HEK293 (cell line): ENCODE results near the gene ETV6.

ENCODE experiments used
- CTCF ChIA-PET: fragments of 350-600 bp; formaldehyde crosslinking; extraction: SDS; loops from one replicate; lab custom pipeline; 2021; ENCODE audit warnings: antibody characterized with exemption; lab: Yijun Ruan, JAX
- POLR2A ChIA-PET: fragments of 300-600 bp; formaldehyde crosslinking; extraction: SDS; loops from one replicate; lab custom pipeline; 2020; ENCODE audit warnings: antibody characterized with exemption, inconsistent platforms; lab: Yijun Ruan, JAX
- H3K27ac ChIP-seq: fragments of 200-500 bp; sonication (Bioruptor generic); 2 replicates; pipeline ENCODE4 v1.5.1; 2014; ENCODE audit warnings: low read depth, low read length, control low read depth, inconsistent platforms; ENCODE audit errors: extremely low read depth
- H3K36me3 ChIP-seq, 2 experiments: fragments of 200-500 bp in 1 of 2; sonication (Bioruptor generic) in 1 of 2; 1 replicate in 1 of 2; 2 replicates in 1 of 2; pipeline ENCODE4 v1.5.1; 2014 to 2017; ENCODE audit warnings: inconsistent platforms in 2 of 2, low read length in 2 of 2; ENCODE audit not compliant: control insufficient read depth in 2 of 2, insufficient read depth in 1 of 2
- H3K4me1 ChIP-seq: fragments of 200-500 bp; sonication (Bioruptor generic); 2 replicates; pipeline ENCODE4 v1.5.1; 2014; ENCODE audit warnings: mild to moderate bottlenecking, low read length, inconsistent platforms; ENCODE audit not compliant: control insufficient read depth, insufficient read depth
- H3K4me3 ChIP-seq: 2 replicates; pipeline ENCODE4 v1.5.1; 2011; ENCODE audit warnings: low read depth, mild to moderate bottlenecking, control low read depth, low read length, moderate library complexity
- H3K9me3 ChIP-seq: fragments of 200-500 bp; sonication (Bioruptor generic); 2 replicates; pipeline ENCODE4 v1.5.1; 2014; ENCODE audit warnings: low read depth, low read length, inconsistent platforms; ENCODE audit not compliant: control insufficient read depth, insufficient read depth
- BCL11A ChIP-seq: fragments of 450-650 bp; formaldehyde crosslinking; IDR thresholded peaks from 2 replicates; pipeline ENCODE4 v1.5.1; 2016; ENCODE audit warnings: low read depth, missing biosample characterization, missing genetic modification characterization
- KLF10 ChIP-seq: fragments of 450-650 bp; IDR thresholded peaks from 2 replicates; pipeline ENCODE4 v1.5.1; 2018; ENCODE audit warnings: missing biosample characterization, mild to moderate bottlenecking, missing genetic modification characterization
- KLF7 ChIP-seq: fragments of 450-650 bp; formaldehyde crosslinking; IDR thresholded peaks from 2 replicates; pipeline ENCODE4 v1.5.1; 2016; ENCODE audit warnings: missing biosample characterization, missing genetic modification characterization, borderline replicate concordance
- SALL2 ChIP-seq: fragments of 450-650 bp; formaldehyde crosslinking; IDR thresholded peaks from 2 replicates; pipeline ENCODE4 v1.5.0; 2017; ENCODE audit warnings: missing biosample characterization, mild to moderate bottlenecking, missing genetic modification characterization, borderline replicate concordance
- SCRT2 ChIP-seq: fragments of 450-650 bp; formaldehyde crosslinking; IDR thresholded peaks from 2 replicates; pipeline ENCODE4 v1.5.1; 2016; ENCODE audit warnings: missing biosample characterization, missing genetic modification characterization
- WT1 ChIP-seq: fragments of 450-650 bp; formaldehyde crosslinking; IDR thresholded peaks from 2 replicates; pipeline ENCODE4 v1.5.1; 2016; ENCODE audit warnings: missing biosample characterization, missing genetic modification characterization
- ZBTB10 ChIP-seq: fragments of 450-650 bp; formaldehyde crosslinking; IDR thresholded peaks from 2 replicates; pipeline ENCODE4 v1.5.1; 2016; ENCODE audit warnings: missing biosample characterization, missing genetic modification characterization
- ZBTB6 ChIP-seq: fragments of 450-650 bp; formaldehyde crosslinking; IDR thresholded peaks from 2 replicates; pipeline ENCODE4 v1.5.1; 2017; ENCODE audit warnings: missing biosample characterization, missing genetic modification characterization
- ZNF114 ChIP-seq: fragments of 450-650 bp; formaldehyde crosslinking; IDR thresholded peaks from 2 replicates; pipeline ENCODE4 v1.5.0; 2017; ENCODE audit warnings: missing biosample characterization, missing genetic modification characterization
- ZNF133 ChIP-seq: fragments of 450-650 bp; formaldehyde crosslinking; IDR thresholded peaks from 2 replicates; pipeline ENCODE4 v1.5.1; 2016; ENCODE audit warnings: missing biosample characterization, missing genetic modification characterization
- ZNF148 ChIP-seq: fragments of 450-650 bp; formaldehyde crosslinking; IDR thresholded peaks from 2 replicates; pipeline ENCODE4 v1.5.0; 2017; ENCODE audit warnings: missing biosample characterization, missing genetic modification characterization, borderline replicate concordance
- ZNF221 ChIP-seq: fragments of 450-650 bp; formaldehyde crosslinking; IDR thresholded peaks from 2 replicates; pipeline ENCODE4 v1.5.1; 2017; ENCODE audit warnings: missing biosample characterization, missing genetic modification characterization, borderline replicate concordance
- ZNF23 ChIP-seq: fragments of 450-650 bp; formaldehyde crosslinking; IDR thresholded peaks from 2 replicates; pipeline ENCODE4 v1.5.1; 2016; ENCODE audit warnings: missing biosample characterization, missing genetic modification characterization, borderline replicate concordance
- ZNF239 ChIP-seq: fragments of 450-650 bp; formaldehyde crosslinking; IDR thresholded peaks from 2 replicates; pipeline ENCODE4 v1.5.1; 2016; ENCODE audit warnings: missing biosample characterization, missing genetic modification characterization
- ZNF398 ChIP-seq: fragments of 450-650 bp; formaldehyde crosslinking; IDR thresholded peaks from 2 replicates; pipeline ENCODE4 v1.5.1; 2017; ENCODE audit warnings: missing biosample characterization, missing genetic modification characterization
- ZNF560 ChIP-seq: fragments of 450-650 bp; formaldehyde crosslinking; IDR thresholded peaks from 2 replicates; pipeline ENCODE4 v1.5.1; 2017; ENCODE audit warnings: missing biosample characterization, missing genetic modification characterization, borderline replicate concordance
- ZNF596 ChIP-seq: fragments of 450-650 bp; IDR thresholded peaks from 2 replicates; pipeline ENCODE4 v1.5.0; 2018; ENCODE audit warnings: missing biosample characterization, mild to moderate bottlenecking, missing genetic modification characterization, moderate library complexity
- ZNF624 ChIP-seq: fragments of 450-650 bp; formaldehyde crosslinking; IDR thresholded peaks from 2 replicates; pipeline ENCODE4 v1.5.1; 2017; ENCODE audit warnings: missing biosample characterization, missing genetic modification characterization
- ZNF645 ChIP-seq: fragments of 450-650 bp; formaldehyde crosslinking; IDR thresholded peaks from 2 replicates; pipeline ENCODE4; 2016; ENCODE audit warnings: missing biosample characterization, missing genetic modification characterization
- ZNF692 ChIP-seq: fragments of 450-650 bp; formaldehyde crosslinking; IDR thresholded peaks from 2 replicates; pipeline ENCODE4 v1.5.1; 2016; ENCODE audit warnings: missing biosample characterization, missing genetic modification characterization
- ZNF768 ChIP-seq: fragments of 450-650 bp; formaldehyde crosslinking; IDR thresholded peaks from 2 replicates; pipeline ENCODE4 v1.5.1; 2018; ENCODE audit warnings: missing biosample characterization, mild to moderate bottlenecking, missing genetic modification characterization

Gene ETV6

GRCh38 chr12:11724888-11725311, 75.4 kb downstream of the ETV6 start (continued):
- no peak for TF ChIP-seq ZNF560 (tag by site-specific recombination)

GRCh38 chr12:11725686-11726085, 76.2 kb downstream of the ETV6 start:
- ChIA-PET CTCF (interaction anchor here (1.2 kb wide), 1 partner anchor 23 kb away, joined by 3 read pairs; no protein-coding TSS in a partner anchor), POLR2A (no interaction called here)
- no peaks in the 10 kb centered on the region for H3K9me3 ChIP-seq
- peaks cover 2% of the 10 kb centered on the region; the same call in 1 of the 2 replicates for H3K4me1 ChIP-seq
- TF ChIP-seq ZNF221 (tag by site-specific recombination) (no peak), KLF7 (tag by site-specific recombination) (no peak), BCL11A (tag by site-specific recombination) (no peak), WT1 (no peak), ZNF768 (tag by site-specific recombination) (no peak), KLF10 (tag by site-specific recombination) (no peak), ZNF148 (tag by site-specific recombination) (no peak), ZBTB6 (tag by site-specific recombination) (no peak), ZNF624 (tag by site-specific recombination) (no peak), ZNF133 (tag by site-specific recombination) (no peak), ZNF596 (no peak)
- H3K4me3 ChIP-seq = no peak overlapping the region
- no peak overlapping the region for H3K27ac ChIP-seq
- H3K36me3 ChIP-seq = no peaks in the 10 kb centered on the region

- no peak overlapping the region for H3K4me3 ChIP-seq
- TF ChIP-seq ZBTB10 (no peak), ZNF239 (tag by site-specific recombination) (no peak), SALL2 (tag by site-specific recombination) (no peak), ZNF398 (no peak), ZNF23 (tag by site-specific recombination) (no peak), ZNF645 (tag by site-specific recombination) (no peak), ZNF692 (tag by site-specific recombination) (no peak), SCRT2 (tag by site-specific recombination) (no peak), ZNF114 (tag by site-specific recombination) (no peak)
These were observed 77.2 kb downstream of the ETV6 start for GRCh38 chr12:11726659-11727058.

More at GRCh38 chr12:11726659-11727058, 77.2 kb downstream of the ETV6 start:
- Histone ChIP-seq H3K27ac (no peak overlapping the region), H3K4me1 (peaks cover 2% of the 10 kb centered on the region; the same call in 1 of the 2 replicates), H3K9me3 (no peaks in the 10 kb centered on the region), H3K36me3 (no peaks in the 10 kb centered on the region)
- ChIA-PET CTCF (interaction anchor here (1.2 kb wide), 1 partner anchor 22 kb away, joined by 3 read pairs; no protein-coding TSS in a partner anchor), POLR2A (no interaction called here)
